ENCODE results near the gene GPRC5C.
A peak's percentile ranks its signal among the peaks of the same experiment; 100 is the strongest.

GPRC5C gene

DNA sequence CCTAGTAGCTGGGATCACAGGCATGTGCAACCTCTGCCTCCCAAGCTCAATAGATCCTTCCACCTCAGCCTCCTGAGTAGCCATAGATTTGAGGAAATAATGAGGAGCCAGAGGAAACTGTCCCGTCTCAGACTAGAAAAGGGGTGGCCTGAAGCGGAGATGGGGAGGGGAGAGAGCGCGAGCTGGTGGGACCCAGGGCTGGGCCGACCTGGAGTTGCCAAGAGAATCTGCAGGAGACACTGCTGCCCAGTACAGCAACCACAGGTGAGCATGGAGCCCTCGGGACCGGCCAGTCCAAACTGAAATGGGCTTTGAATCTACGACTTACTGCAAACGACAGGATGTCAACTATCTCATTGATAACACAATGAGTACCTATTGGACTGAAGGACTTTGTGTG lies 58.8 kb downstream of the GPRC5C start:
- no peak overlapping the region for H3K27ac ChIP-seq
- DNase-seq (ENCODE audit: low spot score) = no peak
- POLR2A ChIA-PET (ENCODE audit: low non-redundant PET) = no interaction called here
- TF ChIP-seq, protein P1, sequence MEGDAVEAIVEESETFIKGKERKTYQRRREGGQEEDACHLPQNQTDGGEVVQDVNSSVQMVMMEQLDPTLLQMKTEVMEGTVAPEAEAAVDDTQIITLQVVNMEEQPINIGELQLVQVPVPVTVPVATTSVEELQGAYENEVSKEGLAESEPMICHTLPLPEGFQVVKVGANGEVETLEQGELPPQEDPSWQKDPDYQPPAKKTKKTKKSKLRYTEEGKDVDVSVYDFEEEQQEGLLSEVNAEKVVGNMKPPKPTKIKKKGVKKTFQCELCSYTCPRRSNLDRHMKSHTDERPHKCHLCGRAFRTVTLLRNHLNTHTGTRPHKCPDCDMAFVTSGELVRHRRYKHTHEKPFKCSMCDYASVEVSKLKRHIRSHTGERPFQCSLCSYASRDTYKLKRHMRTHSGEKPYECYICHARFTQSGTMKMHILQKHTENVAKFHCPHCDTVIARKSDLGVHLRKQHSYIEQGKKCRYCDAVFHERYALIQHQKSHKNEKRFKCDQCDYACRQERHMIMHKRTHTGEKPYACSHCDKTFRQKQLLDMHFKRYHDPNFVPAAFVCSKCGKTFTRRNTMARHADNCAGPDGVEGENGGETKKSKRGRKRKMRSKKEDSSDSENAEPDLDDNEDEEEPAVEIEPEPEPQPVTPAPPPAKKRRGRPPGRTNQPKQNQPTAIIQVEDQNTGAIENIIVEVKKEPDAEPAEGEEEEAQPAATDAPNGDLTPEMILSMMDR (conservative IDR thresholded peaks at IDR 0.05; ENCODE audit: low read depth) = no peak
- CTCF ChIA-PET = interaction anchor here (1.5 to 1.7 kb wide), 2 partner anchors 112 to 123 kb away, joined by 5 to 6 read pairs; no protein-coding TSS in a partner anchor

DNA sequence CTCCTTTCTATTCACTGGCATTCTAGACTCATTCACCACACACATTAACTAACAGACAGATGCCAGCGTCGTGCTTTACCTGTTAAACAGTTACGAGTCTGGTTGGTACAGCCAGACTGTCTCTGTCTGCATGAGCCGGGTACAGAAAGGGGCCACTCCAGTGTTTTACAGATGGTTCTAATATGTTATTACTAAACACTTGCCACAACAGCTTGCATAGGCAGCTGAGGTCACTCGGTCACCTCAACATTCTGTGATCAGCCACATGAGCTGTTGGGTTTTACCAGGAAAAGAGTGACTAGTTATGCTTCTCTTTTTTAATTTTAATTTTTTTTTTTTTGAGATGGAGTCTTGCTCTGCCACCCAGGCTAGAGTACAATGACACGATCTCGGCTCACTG lies 59.7 kb downstream of the GPRC5C start:
- DNase-seq (ENCODE audit: low spot score) = no peak
- TF ChIP-seq, protein P1 (conservative IDR thresholded peaks at IDR 0.05; ENCODE audit: low read depth) = no peak
- POLR2A ChIA-PET (ENCODE audit: low non-redundant PET) = no interaction called here
- CTCF ChIA-PET = interaction anchor here (0.6 to 1.7 kb wide), 5 partner anchors 27 to 124 kb away, joined by 3 to 6 read pairs (median 3); no protein-coding TSS in a partner anchor
- H3K27ac ChIP-seq = no peak overlapping the region

DNA sequence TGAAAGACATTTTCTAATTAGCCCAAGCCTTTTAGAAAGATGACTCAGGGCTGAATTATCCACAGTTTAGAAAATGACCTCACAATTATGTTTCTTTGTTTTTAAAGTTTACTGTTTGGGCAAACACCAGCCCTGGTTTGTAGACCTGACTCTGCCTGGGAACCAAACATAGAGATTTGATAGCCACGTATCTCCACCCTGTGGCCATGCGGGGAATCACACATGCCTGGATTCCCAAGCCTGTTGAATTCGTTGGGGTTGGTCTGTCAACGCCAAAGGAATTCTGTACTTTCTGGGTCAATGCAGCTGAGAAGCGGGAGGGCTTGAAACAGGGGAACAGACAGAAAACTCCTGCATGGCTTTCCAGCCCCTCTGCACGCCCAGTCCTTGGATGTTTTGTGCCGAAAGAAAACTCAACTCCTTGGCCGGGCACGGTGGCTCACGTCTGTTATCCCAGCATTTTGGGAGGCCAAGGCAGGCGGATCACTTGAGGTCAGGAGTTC lies 61.5 kb downstream of the GPRC5C start:
- no peak overlapping the region for H3K27ac ChIP-seq
- peak; percentile 73 for DNase-seq (ENCODE audit: low spot score)
- ChIA-PET POLR2A (ENCODE audit: low non-redundant PET) (no interaction called here), CTCF (interaction anchor here (0.6 to 1.7 kb wide), 3 partner anchors 42 to 125 kb away, joined by 3 to 6 read pairs (median 3); no protein-coding TSS in a partner anchor)
- TF ChIP-seq, protein P1 (conservative IDR thresholded peaks at IDR 0.05; ENCODE audit: low read depth) = peak; percentile 93

All from RWPE1 (cell line).